ENCODE results near the gene ZFYVE19. TPM values are rescaled to one million over a fixed set of nuclear protein-coding genes. Genes with fewer than 3 reads are reported as not detected.

Gene ZFYVE19
- total RNA-seq, 4 donors from 2014 or later = 5.6 to 37.5 (median 15.2) TPM

DNA sequence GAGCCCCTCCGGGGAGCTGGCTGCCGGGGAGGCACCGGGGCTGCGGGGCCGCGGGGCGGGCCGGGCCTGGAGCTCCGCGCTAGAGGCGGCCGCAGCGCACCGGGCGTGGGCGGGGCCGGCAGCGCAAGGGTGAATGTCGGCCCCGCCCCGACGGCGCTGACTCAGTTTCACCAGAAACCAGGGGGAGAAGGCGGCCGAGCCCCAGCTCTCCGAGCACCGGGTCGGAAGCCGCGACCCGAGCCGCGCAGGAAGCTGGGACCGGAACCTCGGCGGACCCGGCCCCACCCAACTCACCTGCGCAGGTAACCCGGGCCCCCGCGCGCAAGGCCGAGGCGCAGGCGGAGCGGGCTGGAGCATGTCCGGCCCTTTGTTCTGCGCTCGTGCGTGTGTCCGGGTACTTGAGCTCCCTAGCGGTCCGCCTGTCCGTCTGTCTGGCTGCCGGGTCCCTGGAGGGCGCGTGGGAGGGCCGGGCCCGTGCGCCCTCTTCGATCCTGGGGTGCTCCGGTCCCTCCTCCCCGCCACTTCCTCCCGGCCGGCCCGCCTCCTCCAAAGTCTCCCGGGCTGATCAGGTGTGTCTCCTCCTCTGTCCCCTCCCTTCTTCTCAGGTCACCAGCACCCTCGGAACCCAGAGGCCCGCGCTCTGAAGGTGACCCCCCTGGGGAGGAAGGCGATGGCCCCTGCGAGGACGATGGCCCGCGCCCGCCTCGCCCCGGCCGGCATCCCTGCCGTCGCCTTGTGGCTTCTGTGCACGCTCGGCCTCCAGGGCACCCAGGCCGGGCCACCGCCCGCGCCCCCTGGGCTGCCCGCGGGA, 37.2 kb downstream of the ZFYVE19 start, which contains the start of gene SPINT1:
SPINT1 (plus strand) TSS at position 164 of the 811 bp plus-strand sequence; CDS start at position 671, 507 bp downstream.
- H3K36me3 ChIP-seq = no peaks in the 10 kb centered on the region
- no peak for DNase-seq
- peak within 1 kb of the TSS in 1 of 2 donors; percentile 31 for H3K4me3 ChIP-seq
- no peaks in the 10 kb centered on the region for H3K27me3 ChIP-seq
- H3K27ac ChIP-seq = no peak within 1 kb of the TSS
- no peaks in the 10 kb centered on the region for H3K9me3 ChIP-seq
- intact Hi-C loops (cut with DNase I; ENCODE audit: low total_unique reads) = no loop called here
- TF ChIP-seq, protein P1, sequence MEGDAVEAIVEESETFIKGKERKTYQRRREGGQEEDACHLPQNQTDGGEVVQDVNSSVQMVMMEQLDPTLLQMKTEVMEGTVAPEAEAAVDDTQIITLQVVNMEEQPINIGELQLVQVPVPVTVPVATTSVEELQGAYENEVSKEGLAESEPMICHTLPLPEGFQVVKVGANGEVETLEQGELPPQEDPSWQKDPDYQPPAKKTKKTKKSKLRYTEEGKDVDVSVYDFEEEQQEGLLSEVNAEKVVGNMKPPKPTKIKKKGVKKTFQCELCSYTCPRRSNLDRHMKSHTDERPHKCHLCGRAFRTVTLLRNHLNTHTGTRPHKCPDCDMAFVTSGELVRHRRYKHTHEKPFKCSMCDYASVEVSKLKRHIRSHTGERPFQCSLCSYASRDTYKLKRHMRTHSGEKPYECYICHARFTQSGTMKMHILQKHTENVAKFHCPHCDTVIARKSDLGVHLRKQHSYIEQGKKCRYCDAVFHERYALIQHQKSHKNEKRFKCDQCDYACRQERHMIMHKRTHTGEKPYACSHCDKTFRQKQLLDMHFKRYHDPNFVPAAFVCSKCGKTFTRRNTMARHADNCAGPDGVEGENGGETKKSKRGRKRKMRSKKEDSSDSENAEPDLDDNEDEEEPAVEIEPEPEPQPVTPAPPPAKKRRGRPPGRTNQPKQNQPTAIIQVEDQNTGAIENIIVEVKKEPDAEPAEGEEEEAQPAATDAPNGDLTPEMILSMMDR (IDR thresholded peaks at IDR 0.05) = no peak
- peak in 1 of 2 donors; percentile 21 for TF ChIP-seq POLR2A (IDR thresholded peaks at IDR 0.05)
- peaks cover 0 to 11% of the 10 kb centered on the region in 2 donors for H3K4me1 ChIP-seq

DNA sequence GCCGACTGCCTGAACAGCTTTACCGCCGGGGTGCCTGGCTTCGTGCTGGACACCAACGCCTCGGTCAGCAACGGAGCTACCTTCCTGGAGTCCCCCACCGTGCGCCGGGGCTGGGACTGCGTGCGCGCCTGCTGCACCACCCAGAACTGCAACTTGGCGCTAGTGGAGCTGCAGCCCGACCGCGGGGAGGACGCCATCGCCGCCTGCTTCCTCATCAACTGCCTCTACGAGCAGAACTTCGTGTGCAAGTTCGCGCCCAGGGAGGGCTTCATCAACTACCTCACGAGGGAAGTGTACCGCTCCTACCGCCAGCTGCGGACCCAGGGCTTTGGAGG, 37.8 kb downstream of the ZFYVE19 start:
- H3K36me3 ChIP-seq = no peaks in the 10 kb centered on the region
- DNase-seq = no peak
- intact Hi-C loops (cut with DNase I; ENCODE audit: low total_unique reads) = no loop called here
- no peaks in the 10 kb centered on the region for H3K27me3 ChIP-seq
- H3K4me1 ChIP-seq = peaks cover 0 to 11% of the 10 kb centered on the region in 2 donors
- no peak for TF ChIP-seq POLR2A (IDR thresholded peaks at IDR 0.05)
- TF ChIP-seq, protein P1 (IDR thresholded peaks at IDR 0.05) = no peak
- H3K9me3 ChIP-seq = no peaks in the 10 kb centered on the region
- H3K27ac ChIP-seq = no peak overlapping the region
- peak overlapping the region in 1 of 2 donors; percentile 31 for H3K4me3 ChIP-seq

DNA sequence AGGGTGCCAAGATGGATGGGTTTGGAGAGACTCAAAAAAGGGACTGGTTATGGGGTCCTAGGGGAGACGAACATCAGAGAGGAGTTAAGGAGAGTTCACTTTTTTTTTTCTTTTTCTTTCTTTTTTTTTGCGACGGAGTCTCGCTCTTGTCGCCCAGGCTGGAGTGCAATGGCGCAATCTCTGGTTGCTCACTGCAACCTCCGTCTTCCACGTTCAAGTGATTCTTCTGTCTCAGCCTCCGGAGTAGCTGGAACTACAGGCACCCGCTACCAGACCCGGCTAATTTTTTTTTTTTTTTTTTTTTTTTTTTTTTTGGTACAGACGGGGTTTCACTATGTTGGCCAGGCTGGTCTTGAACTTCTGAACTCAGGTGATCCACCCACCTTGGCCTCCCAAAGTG, 38.1 kb downstream of the ZFYVE19 start:
- no peak for DNase-seq
- H3K9me3 ChIP-seq = no peaks in the 10 kb centered on the region
- H3K4me3 ChIP-seq = peak overlapping the region in 1 of 2 donors; percentile 31
- peaks cover 0 to 11% of the 10 kb centered on the region in 2 donors for H3K4me1 ChIP-seq
- intact Hi-C loops (cut with DNase I; ENCODE audit: low total_unique reads) = no loop called here
- H3K36me3 ChIP-seq = no peaks in the 10 kb centered on the region
- no peak overlapping the region for H3K27ac ChIP-seq
- TF ChIP-seq, protein P1 (IDR thresholded peaks at IDR 0.05) = no peak
- TF ChIP-seq POLR2A (IDR thresholded peaks at IDR 0.05) = no peak
- H3K27me3 ChIP-seq = no peaks in the 10 kb centered on the region

DNA sequence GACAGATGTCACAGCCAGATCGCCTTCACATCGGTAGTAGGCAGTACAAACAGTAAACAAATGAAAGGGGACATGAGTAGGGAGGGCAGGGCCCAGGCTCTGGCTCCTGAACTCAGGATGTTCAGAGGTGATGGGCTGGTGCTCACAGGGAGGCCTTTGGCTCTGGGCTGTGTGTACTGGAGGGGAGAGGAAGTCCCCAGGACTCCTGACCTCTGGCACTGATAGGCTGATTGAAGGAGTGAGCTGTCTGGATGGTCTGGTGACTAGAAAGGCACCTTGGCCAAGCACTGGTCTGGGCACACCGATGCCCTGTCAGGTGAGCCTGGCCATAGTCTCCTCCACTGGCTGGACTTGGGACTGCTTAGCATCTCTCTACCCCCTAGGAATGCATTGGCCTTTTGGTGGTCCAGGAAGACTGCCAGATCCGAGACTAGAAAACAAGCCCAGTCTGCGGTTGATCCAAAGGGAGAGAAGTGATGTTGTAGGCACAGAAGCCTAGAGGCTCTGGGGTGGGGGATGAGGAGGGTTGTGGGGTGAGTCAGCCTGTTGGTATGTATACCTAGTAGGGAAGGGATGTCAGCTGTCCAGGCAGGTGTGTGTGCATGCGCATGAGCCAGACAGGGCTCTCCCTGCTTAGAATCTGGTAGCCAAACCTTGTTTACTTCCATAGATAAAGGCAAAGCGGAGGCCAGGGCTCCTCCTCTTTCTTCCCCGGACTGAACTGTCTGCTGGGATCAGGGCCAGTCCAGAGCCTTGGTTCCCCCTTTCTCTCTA, 38.8 kb downstream of the ZFYVE19 start:
- H3K4me1 ChIP-seq = peaks cover 0 to 11% of the 10 kb centered on the region in 2 donors
- no peak overlapping the region for H3K4me3 ChIP-seq
- intact Hi-C loops (cut with DNase I; ENCODE audit: low total_unique reads) = no loop called here
- DNase-seq = no peak
- TF ChIP-seq POLR2A (IDR thresholded peaks at IDR 0.05) = peak in 1 of 2 donors; percentile 30
- TF ChIP-seq, protein P1 (IDR thresholded peaks at IDR 0.05) = no peak
- no peaks in the 10 kb centered on the region for H3K27me3 ChIP-seq
- no peaks in the 10 kb centered on the region for H3K9me3 ChIP-seq
- H3K36me3 ChIP-seq = no peaks in the 10 kb centered on the region
- H3K27ac ChIP-seq = no peak overlapping the region

DNA sequence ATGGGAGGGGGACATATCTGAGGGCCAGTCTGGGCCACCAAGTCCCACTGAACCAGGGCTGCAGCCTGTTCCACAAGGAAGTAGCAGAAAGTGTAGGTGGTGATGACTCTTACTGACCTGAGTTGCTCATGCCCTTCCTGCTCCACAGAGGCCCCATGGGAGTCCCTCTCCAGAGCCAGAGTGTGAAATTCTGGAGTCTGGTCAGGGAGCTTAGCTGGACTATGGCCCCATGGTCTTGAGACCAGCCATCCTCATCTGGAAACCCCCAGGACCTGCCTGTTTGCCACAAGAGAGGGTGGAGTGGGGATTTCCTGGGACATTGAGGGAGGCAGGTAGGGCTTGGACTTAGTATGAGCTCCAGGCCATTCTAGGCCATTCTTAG, 39.9 kb downstream of the ZFYVE19 start:
- H3K4me3 ChIP-seq = no peak overlapping the region
- no peaks in the 10 kb centered on the region for H3K9me3 ChIP-seq
- no peak for DNase-seq
- no peaks in the 10 kb centered on the region for H3K36me3 ChIP-seq
- H3K27me3 ChIP-seq = no peaks in the 10 kb centered on the region
- no peak for TF ChIP-seq POLR2A (IDR thresholded peaks at IDR 0.05)
- TF ChIP-seq, protein P1 (IDR thresholded peaks at IDR 0.05) = no peak
- H3K4me1 ChIP-seq = peaks cover 0 to 11% of the 10 kb centered on the region in 2 donors
- intact Hi-C loops (cut with DNase I; ENCODE audit: low total_unique reads) = no loop called here
- no peak overlapping the region for H3K27ac ChIP-seq
